Subcutaneous adipose tissue (tissue), 4 donors: ENCODE results near the gene DOCK4. TPM values are rescaled to one million over a fixed set of nuclear protein-coding genes. Genes with fewer than 3 reads are reported as not detected.

Experiments used
- total RNA-seq, 4 donors: library from RNA; depleted of rRNA; stranded (reverse); fragments of >200 nt; gene quantifications; one replicate each; pipeline ENCODE4 v1.1.0, GENCODE V29; 2016
- TF ChIP-seq, protein P1 (sequence below): fragments of 450-650 bp; IDR thresholded peaks from one replicate; pipeline ENCODE4 v1.5.1; 2016; ENCODE audit warnings: low read depth, mild to moderate bottlenecking, control low read depth, antibody characterized with exemption, moderate library complexity

The DOCK4 gene
- total RNA-seq, 4 donors from 2014 or later = 44.3 to 59.3 (median 52.5) TPM

DNA sequence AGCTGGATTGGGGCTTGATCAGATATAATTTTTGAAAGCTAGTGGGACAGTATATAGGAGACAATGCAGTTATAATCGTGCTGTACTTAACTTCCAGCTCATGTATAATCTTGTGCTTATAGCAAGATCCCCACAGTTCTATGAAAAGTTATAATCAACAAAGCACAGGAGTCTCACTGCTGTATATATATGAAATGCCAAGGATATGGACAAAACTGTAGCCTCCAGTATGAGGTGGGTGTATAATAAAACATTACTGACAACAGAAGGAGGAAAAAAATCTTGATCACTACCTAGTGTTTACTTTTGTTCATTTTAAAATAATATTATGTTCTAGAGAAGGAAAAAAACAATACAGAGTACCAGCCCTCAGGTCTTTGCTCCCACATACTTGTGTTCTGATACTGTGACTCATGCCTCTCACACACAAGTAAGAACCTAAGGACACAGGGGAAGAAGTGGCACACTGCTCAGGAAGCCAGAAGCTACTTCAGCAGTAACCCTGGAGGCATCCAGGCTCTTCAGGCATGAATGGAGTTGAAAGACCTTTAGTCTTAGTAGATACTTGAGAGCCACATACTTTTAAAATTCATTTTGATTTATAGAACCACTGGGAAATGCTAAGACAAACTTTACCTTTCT lies 378.2 kb downstream of the DOCK4 start:
- TF ChIP-seq, protein P1, sequence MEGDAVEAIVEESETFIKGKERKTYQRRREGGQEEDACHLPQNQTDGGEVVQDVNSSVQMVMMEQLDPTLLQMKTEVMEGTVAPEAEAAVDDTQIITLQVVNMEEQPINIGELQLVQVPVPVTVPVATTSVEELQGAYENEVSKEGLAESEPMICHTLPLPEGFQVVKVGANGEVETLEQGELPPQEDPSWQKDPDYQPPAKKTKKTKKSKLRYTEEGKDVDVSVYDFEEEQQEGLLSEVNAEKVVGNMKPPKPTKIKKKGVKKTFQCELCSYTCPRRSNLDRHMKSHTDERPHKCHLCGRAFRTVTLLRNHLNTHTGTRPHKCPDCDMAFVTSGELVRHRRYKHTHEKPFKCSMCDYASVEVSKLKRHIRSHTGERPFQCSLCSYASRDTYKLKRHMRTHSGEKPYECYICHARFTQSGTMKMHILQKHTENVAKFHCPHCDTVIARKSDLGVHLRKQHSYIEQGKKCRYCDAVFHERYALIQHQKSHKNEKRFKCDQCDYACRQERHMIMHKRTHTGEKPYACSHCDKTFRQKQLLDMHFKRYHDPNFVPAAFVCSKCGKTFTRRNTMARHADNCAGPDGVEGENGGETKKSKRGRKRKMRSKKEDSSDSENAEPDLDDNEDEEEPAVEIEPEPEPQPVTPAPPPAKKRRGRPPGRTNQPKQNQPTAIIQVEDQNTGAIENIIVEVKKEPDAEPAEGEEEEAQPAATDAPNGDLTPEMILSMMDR = no peak

DNA sequence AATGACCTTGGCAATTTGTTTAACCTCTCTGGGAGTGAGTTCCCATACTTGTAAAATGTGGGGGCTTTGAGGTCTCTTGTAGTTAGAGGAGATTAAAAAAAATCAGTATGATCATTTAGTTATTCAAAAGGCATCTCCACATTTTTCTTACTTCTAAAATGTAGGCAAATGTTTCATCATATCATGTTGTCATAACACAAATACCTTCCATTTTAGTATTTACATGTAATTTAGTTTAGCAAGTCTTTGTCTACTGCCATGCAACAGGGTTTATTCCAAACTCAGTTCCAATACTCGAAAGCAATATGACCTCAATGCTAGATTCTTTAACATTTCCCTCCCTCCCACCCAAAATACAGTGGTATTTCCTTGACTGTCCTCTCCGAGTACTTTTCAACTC lies 381.2 kb downstream of the DOCK4 start:
- TF ChIP-seq, protein P1 = no peak

DNA sequence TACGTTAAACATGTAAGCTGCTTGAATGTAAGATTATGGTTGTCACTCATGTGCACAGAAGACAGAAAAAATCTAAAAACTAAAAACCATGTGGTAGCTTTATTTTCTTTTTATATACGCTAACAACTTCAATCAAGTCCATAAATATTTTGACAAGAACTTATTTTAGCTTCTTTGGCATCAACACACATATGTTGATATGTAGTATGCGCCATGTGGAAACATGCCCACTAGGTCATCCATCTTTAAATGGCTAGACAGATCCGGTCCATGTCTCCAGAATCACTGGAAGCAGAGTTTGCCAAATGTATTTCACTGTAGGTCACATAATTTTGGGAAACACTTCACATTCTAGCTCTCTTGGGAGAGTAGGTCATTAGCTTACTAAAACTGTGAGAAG lies 382.4 kb downstream of the DOCK4 start:
- TF ChIP-seq, protein P1 = no peak

DNA sequence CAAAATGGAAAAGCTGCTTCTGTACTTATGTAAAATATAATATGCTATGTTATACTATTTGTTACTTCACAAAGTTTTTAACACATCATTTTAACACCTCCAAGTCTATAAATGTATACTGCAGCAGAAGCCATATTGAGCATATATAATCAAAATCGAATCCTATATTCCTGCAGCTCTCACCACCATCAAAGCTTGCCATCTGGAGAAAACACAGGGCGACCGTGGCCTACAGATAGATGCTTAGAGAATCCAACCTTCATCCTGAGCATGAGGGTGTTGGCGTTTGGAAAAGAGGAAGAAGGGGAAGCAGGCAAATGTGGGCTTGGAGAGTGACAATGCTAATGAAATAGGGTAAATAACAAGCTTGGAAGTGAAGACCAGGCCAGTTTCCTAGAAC lies 385.2 kb downstream of the DOCK4 start:
- TF ChIP-seq, protein P1 = no peak

DNA sequence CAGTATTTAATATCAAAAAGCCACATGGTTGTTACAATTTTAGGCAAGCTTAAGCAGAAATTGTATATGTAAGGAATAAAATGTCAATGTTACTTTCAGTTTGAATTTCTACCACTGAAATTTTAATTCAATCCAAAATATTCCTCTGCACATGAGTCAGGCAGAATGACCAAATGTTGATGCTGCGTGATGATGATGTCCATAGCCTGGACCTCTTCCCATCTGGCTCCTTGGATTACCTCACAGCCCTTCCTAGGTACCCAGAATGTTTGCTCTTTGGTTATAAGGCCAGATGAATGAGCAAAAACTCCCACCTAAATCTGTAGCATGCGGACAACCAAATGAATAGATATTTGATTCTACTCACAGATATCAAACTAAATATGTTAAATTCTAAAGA lies 385.6 kb downstream of the DOCK4 start:
- TF ChIP-seq, protein P1 = no peak

DNA sequence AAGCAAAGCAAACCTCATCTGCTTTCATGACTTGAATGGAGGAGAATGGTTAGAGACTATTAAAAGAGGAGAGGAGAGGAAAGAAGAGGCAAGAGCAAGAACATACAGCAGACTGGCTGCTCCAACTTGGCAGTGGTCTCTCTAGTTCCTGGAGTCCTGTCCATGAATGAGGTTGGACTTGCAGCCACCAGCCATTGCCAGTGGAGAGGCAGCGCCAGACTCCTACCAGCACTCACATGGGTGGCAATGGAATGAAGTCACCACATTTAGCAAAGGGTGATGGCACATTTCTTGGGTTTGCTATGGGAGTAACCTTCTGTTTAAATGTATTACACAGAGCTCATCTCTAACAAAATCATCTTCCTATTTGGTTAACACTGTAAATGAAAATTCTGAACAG lies 386.1 kb downstream of the DOCK4 start:
- TF ChIP-seq, protein P1 = no peak

DNA sequence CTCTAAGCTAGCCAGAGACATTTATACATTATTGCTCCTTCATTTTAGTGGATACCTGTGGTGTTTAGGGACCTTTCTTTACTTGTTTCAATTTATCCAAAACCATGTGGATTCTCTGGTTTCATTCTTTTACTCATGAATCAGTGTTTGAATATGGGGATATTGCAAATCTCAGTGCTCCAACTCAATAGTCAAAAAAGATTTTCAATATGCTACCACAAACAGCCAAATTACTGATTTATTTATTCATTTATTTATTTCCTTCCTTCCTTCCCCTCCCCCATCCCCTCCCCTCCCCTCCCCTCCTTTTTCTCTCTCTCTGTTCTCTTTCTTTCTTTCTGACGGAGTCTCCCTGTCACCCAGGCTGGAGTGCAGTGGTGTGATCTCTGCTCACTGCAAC lies 390.8 kb downstream of the DOCK4 start:
- TF ChIP-seq, protein P1 = no peak
